H9 (cell line): ENCODE measurements around the gene ZNF414. TPM values are rescaled to one million over a fixed set of nuclear protein-coding genes. Genes with fewer than 3 reads are reported as not detected.
A peak's percentile ranks its signal among the peaks of the same experiment; 100 is the strongest.

Experiments
- DNase-seq: peaks from one replicate; pipeline ENCODE4 v3.0.0-alpha.2; 2017
- H2AFZ ChIP-seq: one replicate; pipeline ENCODE4 v1.6.1; 2013; ENCODE audit warnings: mild to moderate bottlenecking, low read length, control low read depth, moderate library complexity
- H2AK5ac ChIP-seq: 2 replicates; pipeline ENCODE4 v1.6.1; 2013; ENCODE audit warnings: low read length, control low read depth, mixed read lengths; ENCODE audit not compliant: insufficient read length
- H2BK120ac ChIP-seq: one replicate; pipeline ENCODE4 v1.6.1; 2013; ENCODE audit warnings: low read depth, mild to moderate bottlenecking, low read length, control low read depth, inconsistent platforms; ENCODE audit not compliant: poor library complexity, severe bottlenecking
- H2BK12ac ChIP-seq: 2 replicates; pipeline ENCODE4 v1.6.1; 2013; ENCODE audit warnings: low read length, control low read depth, mixed read lengths, low read depth; ENCODE audit not compliant: insufficient read length
- H2BK15ac ChIP-seq: 2 replicates; pipeline ENCODE4 v1.6.1; 2013; ENCODE audit warnings: low read depth, low read length, control low read depth
- H2BK20ac ChIP-seq: one replicate; pipeline ENCODE4 v1.6.1; 2013; ENCODE audit warnings: low read depth, mild to moderate bottlenecking, low read length, control low read depth, inconsistent platforms; ENCODE audit not compliant: poor library complexity, severe bottlenecking
- H2BK5ac ChIP-seq: 2 replicates; pipeline ENCODE4 v1.6.1; 2013; ENCODE audit warnings: low read length, control low read depth, mixed read lengths; ENCODE audit not compliant: insufficient read length
- H3K14ac ChIP-seq: 2 replicates; pipeline ENCODE4 v1.6.1; 2013; ENCODE audit warnings: low read length, control low read depth; ENCODE audit not compliant: insufficient read depth
- H3K18ac ChIP-seq: 2 replicates; pipeline ENCODE4 v1.6.1; 2013; ENCODE audit warnings: low read depth, mild to moderate bottlenecking, mixed read lengths, low read length, control low read depth; ENCODE audit not compliant: insufficient read length
- H3K23ac ChIP-seq: 2 replicates; pipeline ENCODE4 v1.6.1; 2013; ENCODE audit warnings: low read length, control low read depth, mixed read lengths, low read depth; ENCODE audit not compliant: insufficient read length
- H3K23me2 ChIP-seq: 2 replicates; pipeline ENCODE4 v1.6.1; 2013; ENCODE audit warnings: low read depth, mild to moderate bottlenecking, mixed read lengths, low read length, control low read depth; ENCODE audit not compliant: insufficient read length, poor library complexity, severe bottlenecking
- H3K27ac ChIP-seq: 2 replicates; pipeline ENCODE4 v1.5.1; 2013; ENCODE audit warnings: low read length, control low read depth, mixed read lengths, low read depth; ENCODE audit not compliant: insufficient read length
- H3K27me3 ChIP-seq: 2 replicates; pipeline ENCODE4 v1.6.1; 2013; ENCODE audit warnings: low read length, control low read depth, inconsistent platforms; ENCODE audit not compliant: insufficient read depth
- H3K4ac ChIP-seq: 2 replicates; pipeline ENCODE4 v1.6.1; 2013; ENCODE audit warnings: low read depth, mild to moderate bottlenecking, control low read depth, inconsistent platforms, low read length, moderate library complexity
- H3K4me1 ChIP-seq: 2 replicates; pipeline ENCODE4 v1.6.1; 2013; ENCODE audit warnings: low read length, control low read depth, inconsistent platforms; ENCODE audit not compliant: insufficient read depth
- H3K4me2 ChIP-seq: 2 replicates; pipeline ENCODE4 v1.6.1; 2013; ENCODE audit warnings: low read length, control low read depth, mixed read lengths; ENCODE audit not compliant: insufficient read length, insufficient read depth
- H3K56ac ChIP-seq: 2 replicates; pipeline ENCODE4 v1.6.1; 2013; ENCODE audit warnings: low read depth, mild to moderate bottlenecking, mixed read lengths, low read length, control low read depth; ENCODE audit not compliant: insufficient read length
- H3K79me1 ChIP-seq: 2 replicates; pipeline ENCODE4 v1.6.1; 2013; ENCODE audit warnings: low read depth, mild to moderate bottlenecking, moderate library complexity, low read length, control low read depth, inconsistent platforms; ENCODE audit not compliant: insufficient read depth, poor library complexity, severe bottlenecking
- H3K79me2 ChIP-seq: 2 replicates; pipeline ENCODE4 v1.6.1; 2013; ENCODE audit warnings: low read length, control low read depth, inconsistent platforms; ENCODE audit not compliant: insufficient read depth
- H3K9ac ChIP-seq: 2 replicates; pipeline ENCODE4 v1.6.1; 2013; ENCODE audit warnings: low read length, control low read depth, mixed read lengths; ENCODE audit not compliant: insufficient read length; ENCODE audit errors: extremely low read depth
- H3K9me3 ChIP-seq: one replicate; pipeline ENCODE4 v1.6.1; 2013; ENCODE audit warnings: low read depth, low read length, inconsistent platforms; ENCODE audit not compliant: control insufficient read depth
- H3T11ph ChIP-seq: one replicate; pipeline ENCODE4 v1.6.1; 2013; ENCODE audit warnings: mild to moderate bottlenecking, low read length, control low read depth, inconsistent platforms
- H4K20me1 ChIP-seq: one replicate; pipeline ENCODE4 v1.6.1; 2013; ENCODE audit not compliant: control insufficient read depth, insufficient read length, insufficient read depth
- H4K5ac ChIP-seq: 2 replicates; pipeline ENCODE4 v1.6.1; 2013; ENCODE audit warnings: low read depth, mild to moderate bottlenecking, mixed read lengths, low read length, control low read depth; ENCODE audit not compliant: insufficient read length
- H4K8ac ChIP-seq: replicated peaks from 2 replicates; pipeline ENCODE4 v1.6.1; 2013; ENCODE audit warnings: low read length, control low read depth, mixed read lengths, low read depth; ENCODE audit not compliant: insufficient read length
- H4K91ac ChIP-seq: 2 replicates; pipeline ENCODE4 v1.6.1; 2013; ENCODE audit warnings: low read depth, mild to moderate bottlenecking, moderate library complexity, mixed read lengths, low read length, control low read depth; ENCODE audit not compliant: insufficient read length
- H3K27ac Mint-ChIP-seq, 3 experiments: 2 replicates in 2 of 3; 3 replicates in 1 of 3; pipeline ENCODE4 v1.8.0; 2020 to 2021; ENCODE audit warnings: mixed read lengths in 3 of 3, mild to moderate bottlenecking in 1 of 3, moderate library complexity in 1 of 3
- H3K27me3 Mint-ChIP-seq: 2 replicates; pipeline ENCODE4 v1.8.0; 2021; ENCODE audit warnings: low read depth, mild to moderate bottlenecking, moderate library complexity, mixed read lengths
- H3K36me3 Mint-ChIP-seq, 3 experiments: 2 replicates in 2 of 3; 3 replicates in 1 of 3; pipeline ENCODE4 v1.8.0; 2020 to 2021; ENCODE audit warnings: low read depth in 3 of 3, mixed read lengths in 3 of 3; ENCODE audit not compliant: insufficient read depth in 1 of 3
- H3K4me1 Mint-ChIP-seq, 2 experiments: 2 replicates each; pipeline ENCODE4 v1.8.0; 2020; ENCODE audit warnings: mixed read lengths in 2 of 2
- H3K4me3 Mint-ChIP-seq, 2 experiments: 2 replicates in 1 of 2; 3 replicates in 1 of 2; pipeline ENCODE4 v1.8.0; 2020 to 2021; ENCODE audit warnings: mild to moderate bottlenecking in 2 of 2, mixed read lengths in 2 of 2, moderate library complexity in 1 of 2
- H3K9me3 Mint-ChIP-seq, 2 experiments: 2 replicates in 1 of 2; 3 replicates in 1 of 2; pipeline ENCODE4 v1.8.0; 2020; ENCODE audit warnings: mild to moderate bottlenecking in 2 of 2, mixed read lengths in 2 of 2, moderate library complexity in 1 of 2
- CTCF ChIP-seq: fragments of 200-600 bp; sonication (generic); conservative IDR thresholded peaks from 3 replicates; pipeline ENCODE4 v1.8.0; 2021; ENCODE audit warnings: antibody characterized with exemption, mild to moderate bottlenecking
- WGBS: extraction: QIAGEN DNeasy Blood & Tissue Kit; methylation state at CpG from one replicate; pipeline ENCODE4 v1.1.7; 2013; ENCODE audit warnings: missing lambda C conversion rate, low lambda C conversion rate, mixed read lengths; ENCODE audit not compliant: insufficient read length; ENCODE audit errors: extremely low coverage; 5-methylcytosine and 5-hydroxymethylcytosine counted together
- total RNA-seq: library from RNA; stranded (reverse); gene quantifications from 2 replicates; pipeline ENCODE4 v1.2.1, GENCODE V29; 2021

ZNF414 gene
- total RNA-seq, 1 experiment from 2014 or later = 29.3 TPM

DNA sequence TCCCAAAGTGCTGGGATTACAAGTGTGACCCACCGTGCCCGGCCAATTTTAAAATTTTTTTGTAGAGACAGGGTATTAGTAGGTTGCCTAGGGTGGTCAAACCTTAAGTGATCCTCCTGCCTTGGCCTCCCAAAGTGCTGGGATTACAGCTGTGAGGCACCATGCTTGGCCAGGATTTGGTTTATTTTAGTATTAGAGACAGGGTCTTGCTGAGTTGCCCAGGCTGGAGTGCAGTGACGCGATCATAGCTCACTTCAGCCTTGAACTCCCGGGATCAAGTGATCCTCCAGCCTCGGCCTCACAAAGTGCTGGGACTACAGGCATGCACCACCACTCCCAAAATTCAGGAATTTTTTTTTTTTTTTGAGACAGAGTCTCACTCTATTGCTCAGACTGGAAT, 5.4 kb upstream of the ZNF414 start:
- no peak overlapping the region for H2BK5ac ChIP-seq
- TF ChIP-seq CTCF = no peak
- H3K27me3 Mint-ChIP-seq = peaks cover 4% of the 10 kb centered on the region

More for the DNA sequence above, 5.4 kb upstream of the ZNF414 start:
- no peak overlapping the region for H3K56ac ChIP-seq
- H3K18ac ChIP-seq = no peak overlapping the region
- H3K9me3 ChIP-seq = no peaks in the 10 kb centered on the region
- H4K91ac ChIP-seq = no peak overlapping the region
- no CpG with 5 or more reads among the region's 6 CpGs for WGBS
- H2AFZ ChIP-seq = no peak overlapping the region
- no peak overlapping the region for H3K9ac ChIP-seq
- H3K27ac ChIP-seq = no peak overlapping the region
- H4K5ac ChIP-seq = no peak overlapping the region
- Mint-ChIP-seq H3K36me3 (no peaks in the 10 kb centered on the region), H3K9me3 (no peaks in the 10 kb centered on the region; a peak in 2 of 5 replicates), H3K4me3 (no peak overlapping the region), H3K4me1 (peaks cover 4 to 8% of the 10 kb centered on the region in 2 experiments), H3K27ac (peak overlapping the region in 1 of 3 experiments; percentile 62; a peak in 1 of 7 replicates)
- no peak overlapping the region for H2BK120ac ChIP-seq
- no peak overlapping the region for H4K8ac ChIP-seq
- no peaks in the 10 kb centered on the region for H3K27me3 ChIP-seq
- no peaks in the 10 kb centered on the region for H3K23me2 ChIP-seq
- H2BK12ac ChIP-seq = no peak overlapping the region
- no peak overlapping the region for H3K14ac ChIP-seq
- H3K4me2 ChIP-seq = no peak overlapping the region
- H4K20me1 ChIP-seq = no peaks in the 10 kb centered on the region
- no peak for DNase-seq
- H3T11ph ChIP-seq = no peak overlapping the region
- no peak overlapping the region for H2BK20ac ChIP-seq
- no peaks in the 10 kb centered on the region for H3K79me2 ChIP-seq
- H2AK5ac ChIP-seq = no peak overlapping the region
- H3K4ac ChIP-seq = no peak overlapping the region
- H3K4me1 ChIP-seq = no peaks in the 10 kb centered on the region
- no peaks in the 10 kb centered on the region for H3K79me1 ChIP-seq
- no peak overlapping the region for H2BK15ac ChIP-seq
- H3K23ac ChIP-seq = no peak overlapping the region
